Measurements from ENCODE around the gene MKRN2. TPM values are rescaled to one million over a fixed set of nuclear protein-coding genes. Genes with fewer than 3 reads are reported as not detected.

Gene MKRN2
- total RNA-seq, 2 donors from 2014 or later, result 35.7 to 41.5 TPM

DNA sequence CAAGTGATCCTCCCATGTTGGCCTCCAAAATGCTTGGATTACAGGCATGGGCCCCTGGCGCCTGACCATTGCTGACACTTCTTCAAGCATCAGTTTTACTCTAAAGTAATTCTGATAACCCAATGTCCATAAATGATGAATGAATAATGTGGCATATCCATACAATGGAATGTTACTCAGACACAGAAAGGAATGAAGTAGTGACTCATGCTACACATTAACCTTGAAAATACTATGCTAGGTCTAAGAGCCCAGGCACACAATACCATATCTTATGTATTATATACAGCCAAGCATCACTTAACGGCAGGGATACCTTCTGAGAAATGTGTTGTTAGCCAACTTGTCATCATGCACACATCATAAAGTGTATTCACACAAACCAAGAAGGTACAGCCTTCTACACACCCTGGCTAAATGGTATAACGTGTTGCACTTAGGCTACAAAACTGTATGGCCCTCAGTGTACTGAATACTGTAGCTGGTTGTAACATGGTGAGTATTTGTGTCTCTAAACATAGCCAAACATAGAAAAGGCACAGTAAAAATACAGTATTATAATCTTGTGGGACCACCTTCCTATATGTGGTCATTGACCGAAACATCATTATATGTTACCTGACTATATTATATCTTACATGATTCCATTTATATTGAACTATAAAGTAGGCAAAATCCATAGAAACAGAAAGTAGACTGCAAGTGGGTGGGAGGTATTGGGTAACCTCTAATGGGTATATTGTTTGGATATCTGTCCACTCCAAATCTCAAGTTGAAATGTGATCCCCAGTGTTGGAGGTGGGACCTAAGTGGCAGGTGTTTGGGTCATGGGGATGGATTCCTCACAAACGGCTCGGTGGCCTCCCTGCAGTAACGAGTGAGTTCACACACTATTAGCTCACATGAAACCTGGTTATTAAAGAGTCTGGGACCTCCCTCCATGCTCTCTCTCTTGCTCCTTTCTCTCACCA is 31.4 kb downstream of the MKRN2 start:
- no peak overlapping the region for H3K27ac ChIP-seq
- DNase-seq (ENCODE audit: low spot score) (no peak), ATAC-seq (ENCODE audit: insufficient number of reproducible peaks, low FRiP score, low read depth) (no peak)
- TF ChIP-seq, protein P1, sequence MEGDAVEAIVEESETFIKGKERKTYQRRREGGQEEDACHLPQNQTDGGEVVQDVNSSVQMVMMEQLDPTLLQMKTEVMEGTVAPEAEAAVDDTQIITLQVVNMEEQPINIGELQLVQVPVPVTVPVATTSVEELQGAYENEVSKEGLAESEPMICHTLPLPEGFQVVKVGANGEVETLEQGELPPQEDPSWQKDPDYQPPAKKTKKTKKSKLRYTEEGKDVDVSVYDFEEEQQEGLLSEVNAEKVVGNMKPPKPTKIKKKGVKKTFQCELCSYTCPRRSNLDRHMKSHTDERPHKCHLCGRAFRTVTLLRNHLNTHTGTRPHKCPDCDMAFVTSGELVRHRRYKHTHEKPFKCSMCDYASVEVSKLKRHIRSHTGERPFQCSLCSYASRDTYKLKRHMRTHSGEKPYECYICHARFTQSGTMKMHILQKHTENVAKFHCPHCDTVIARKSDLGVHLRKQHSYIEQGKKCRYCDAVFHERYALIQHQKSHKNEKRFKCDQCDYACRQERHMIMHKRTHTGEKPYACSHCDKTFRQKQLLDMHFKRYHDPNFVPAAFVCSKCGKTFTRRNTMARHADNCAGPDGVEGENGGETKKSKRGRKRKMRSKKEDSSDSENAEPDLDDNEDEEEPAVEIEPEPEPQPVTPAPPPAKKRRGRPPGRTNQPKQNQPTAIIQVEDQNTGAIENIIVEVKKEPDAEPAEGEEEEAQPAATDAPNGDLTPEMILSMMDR (IDR thresholded peaks at IDR 0.05), result no peak
- no peaks in the 10 kb centered on the region for H3K4me1 ChIP-seq (ENCODE audit: control insufficient read depth in 1 of 2, low read depth in 2 of 2)
- H3K27me3 ChIP-seq (replicated peaks; ENCODE audit: insufficient read depth), result no peaks in the 10 kb centered on the region
- no peak overlapping the region for H3K4me3 ChIP-seq
- peaks cover 62% of the 10 kb centered on the region for H3K36me3 ChIP-seq
- H3K9me3 ChIP-seq, result no peaks in the 10 kb centered on the region

GRCh38 chr3:12590096-12590495 is 33.2 kb downstream of the MKRN2 start:
- H3K36me3 ChIP-seq, result peaks cover 44% of the 10 kb centered on the region
- no peaks in the 10 kb centered on the region for H3K9me3 ChIP-seq
- no peak for DNase-seq (ENCODE audit: low spot score)
- H3K27me3 ChIP-seq (replicated peaks; ENCODE audit: insufficient read depth), result no peaks in the 10 kb centered on the region
- H3K4me3 ChIP-seq, result no peak overlapping the region
- H3K4me1 ChIP-seq (ENCODE audit: control insufficient read depth in 1 of 2, low read depth in 2 of 2), result no peaks in the 10 kb centered on the region
- H3K27ac ChIP-seq, result no peak overlapping the region
- no peak for ATAC-seq (ENCODE audit: insufficient number of reproducible peaks, low FRiP score, low read depth)
- TF ChIP-seq, protein P1 (IDR thresholded peaks at IDR 0.05), result no peak

- H3K36me3 ChIP-seq, result peaks cover 38% of the 10 kb centered on the region
Measured at GRCh38 chr3:12591456-12591855, 34.6 kb downstream of the MKRN2 start.

DNA sequence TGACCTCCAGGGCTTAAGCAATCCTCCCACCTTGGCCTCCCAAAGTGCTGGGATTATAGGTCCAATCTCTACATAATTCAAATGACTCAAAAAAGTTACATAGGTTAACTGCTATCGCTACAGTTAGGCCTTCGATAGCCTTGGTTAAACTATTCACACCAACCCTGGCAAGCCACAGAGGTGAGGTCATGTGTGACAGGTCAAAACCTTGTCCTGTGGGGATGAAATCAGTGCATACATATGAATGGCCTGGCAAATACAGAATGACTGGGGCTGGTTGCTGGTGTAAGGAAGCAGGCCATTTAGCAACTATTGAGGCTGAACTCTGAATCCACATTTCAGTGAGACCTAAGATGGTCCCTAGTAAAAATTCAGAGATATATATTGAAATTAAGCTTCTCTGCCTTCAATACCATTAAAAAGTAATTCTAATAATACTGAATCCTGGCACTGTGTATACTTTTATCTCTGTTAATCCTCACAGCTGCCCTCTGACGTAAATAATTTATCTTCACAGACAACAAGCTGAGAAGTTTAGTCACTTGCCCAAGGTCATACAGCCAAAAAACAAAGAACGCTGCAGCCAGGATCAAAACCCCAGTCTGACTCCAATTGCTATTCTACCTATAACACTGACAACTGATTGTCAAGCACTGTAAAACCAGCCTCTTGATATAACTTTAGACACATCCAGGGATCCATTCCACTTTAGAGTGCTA is 35.3 kb downstream of the MKRN2 start:
- ATAC-seq (ENCODE audit: insufficient number of reproducible peaks, low FRiP score, low read depth) (no peak), DNase-seq (ENCODE audit: low spot score) (no peak)
- Histone ChIP-seq H3K4me3 (no peak overlapping the region), H3K4me1 (ENCODE audit: control insufficient read depth in 1 of 2, low read depth in 2 of 2) (no peaks in the 10 kb centered on the region), H3K36me3 (peaks cover 39% of the 10 kb centered on the region), H3K27ac (no peak overlapping the region), H3K9me3 (no peaks in the 10 kb centered on the region), H3K27me3 (replicated peaks; ENCODE audit: insufficient read depth) (no peaks in the 10 kb centered on the region)
- TF ChIP-seq, protein P1 (IDR thresholded peaks at IDR 0.05), result no peak

More at GRCh38 chr3:12591456-12591855, 34.6 kb downstream of the MKRN2 start:
- H3K9me3 ChIP-seq, result no peaks in the 10 kb centered on the region
- ATAC-seq (ENCODE audit: insufficient number of reproducible peaks, low FRiP score, low read depth) (no peak), DNase-seq (ENCODE audit: low spot score) (no peak)
- TF ChIP-seq, protein P1 (IDR thresholded peaks at IDR 0.05), result no peak
- H3K27ac ChIP-seq, result peak overlapping the region in 1 of 2 donors; percentile 0
- H3K27me3 ChIP-seq (replicated peaks; ENCODE audit: insufficient read depth), result no peaks in the 10 kb centered on the region
- no peak overlapping the region for H3K4me3 ChIP-seq
- H3K4me1 ChIP-seq (ENCODE audit: control insufficient read depth in 1 of 2, low read depth in 2 of 2), result no peaks in the 10 kb centered on the region

DNA sequence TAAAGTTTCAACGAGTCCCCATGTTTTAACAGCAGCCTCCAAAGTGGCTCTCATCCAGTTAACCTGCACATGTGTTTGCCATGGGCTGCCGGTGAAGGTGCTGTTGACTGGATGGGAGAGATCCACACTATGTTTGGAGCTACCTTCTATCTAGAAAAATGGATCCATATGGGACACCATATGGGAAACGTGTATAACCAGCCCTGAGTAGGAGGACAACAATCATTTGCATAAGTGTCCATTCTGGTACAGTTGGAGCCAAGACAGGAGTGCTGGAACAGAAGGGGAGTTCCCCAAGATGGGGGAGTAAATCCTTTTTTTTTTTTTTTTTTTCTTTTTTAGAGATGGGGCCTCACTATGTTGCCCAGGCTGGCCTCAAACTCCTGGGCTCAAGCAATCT is 36.6 kb downstream of the MKRN2 start:
- peaks cover 44% of the 10 kb centered on the region for H3K36me3 ChIP-seq
- no peaks in the 10 kb centered on the region for H3K9me3 ChIP-seq
- H3K27me3 ChIP-seq (replicated peaks; ENCODE audit: insufficient read depth), result no peaks in the 10 kb centered on the region
- DNase-seq (ENCODE audit: low spot score) (no peak), ATAC-seq (ENCODE audit: insufficient number of reproducible peaks, low FRiP score, low read depth) (no peak)
- H3K27ac ChIP-seq, result peak overlapping the region in 1 of 2 donors; percentile 34
- peaks cover 0 to 7% of the 10 kb centered on the region in 2 donors for H3K4me1 ChIP-seq (ENCODE audit: control insufficient read depth in 1 of 2, low read depth in 2 of 2)
- H3K4me3 ChIP-seq, result no peak overlapping the region
- TF ChIP-seq, protein P1 (IDR thresholded peaks at IDR 0.05), result no peak
